GOT3 (cell line): Measurements from ENCODE around the gene SORCS2.

Experiments used
- DNase-seq: peaks from one replicate; lab custom pipeline; 2025; ENCODE audit warnings: mixed read lengths; lab: John Stamatoyannopoulos, UW

The SORCS2 gene

DNA sequence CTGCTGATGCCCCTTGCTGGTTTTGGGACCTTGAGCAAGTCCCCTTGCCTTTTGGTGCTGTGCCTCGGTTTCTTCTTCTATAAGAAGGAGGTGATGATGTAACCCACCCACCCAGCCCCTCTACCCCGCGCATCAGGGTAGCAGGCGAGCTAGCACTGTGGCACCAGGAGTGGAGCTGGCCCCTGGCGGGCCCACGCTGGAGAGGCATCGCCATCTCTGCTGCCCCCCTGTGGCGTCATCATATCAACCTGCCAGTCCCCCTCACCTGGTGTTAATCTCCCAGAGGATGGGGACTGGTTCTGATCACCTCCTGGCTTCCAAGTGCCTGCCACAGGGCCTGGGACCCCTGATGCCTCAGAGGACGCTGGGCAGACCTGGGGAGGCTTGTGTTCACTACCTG lies 6.3 kb upstream of the SORCS2 start:
- no peak for DNase-seq

DNA sequence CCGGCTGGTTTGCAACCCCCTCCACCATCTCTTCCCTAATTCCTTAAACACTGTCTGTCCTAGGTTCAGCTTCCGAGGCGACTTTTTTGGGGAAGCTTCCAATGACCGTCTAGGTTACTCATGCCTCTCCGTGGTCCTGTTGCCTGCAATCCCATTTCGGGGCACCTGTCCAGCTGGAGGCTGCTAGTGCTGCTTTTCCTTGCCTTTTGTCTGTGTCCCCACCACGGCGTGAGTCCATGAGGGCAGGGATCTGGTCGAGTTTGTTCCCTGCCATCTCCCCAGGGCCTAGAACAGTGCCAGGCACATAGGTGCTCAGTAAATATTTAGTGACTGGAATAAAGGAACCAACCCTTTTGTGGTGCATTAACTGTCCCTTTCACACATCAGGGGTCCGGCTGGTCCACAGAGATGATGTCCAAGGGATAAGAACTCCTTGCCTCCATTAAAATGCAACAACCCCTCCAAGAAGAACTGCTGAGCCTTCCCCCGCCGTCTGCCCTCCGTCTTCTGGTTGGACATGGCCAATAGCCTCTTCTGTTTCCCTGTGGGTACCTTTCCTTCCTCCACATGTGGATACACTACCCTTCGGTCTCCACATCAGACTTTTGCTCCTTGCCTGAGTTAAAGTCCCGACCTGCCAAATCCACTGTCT lies 5.7 kb upstream of the SORCS2 start:
- no peak for DNase-seq

DNA sequence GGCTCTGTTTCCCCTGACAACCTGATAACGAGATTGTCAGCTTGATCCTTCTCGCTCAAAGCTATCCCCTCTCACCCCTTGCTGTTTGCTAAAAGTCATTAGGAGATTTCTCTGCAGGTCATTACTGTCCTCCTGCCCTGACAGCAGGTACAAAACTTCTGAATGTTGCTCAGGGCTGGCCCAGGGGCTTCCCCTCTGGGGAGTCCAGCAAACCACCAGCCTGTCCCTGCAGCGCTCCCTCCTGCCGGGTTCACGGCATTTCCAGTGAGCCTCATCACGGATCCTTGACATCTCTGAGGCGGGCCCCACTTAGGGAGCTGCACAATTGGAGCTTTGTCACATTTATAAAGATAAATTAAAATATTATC lies 5.2 kb upstream of the SORCS2 start:
- no peak for DNase-seq

DNA sequence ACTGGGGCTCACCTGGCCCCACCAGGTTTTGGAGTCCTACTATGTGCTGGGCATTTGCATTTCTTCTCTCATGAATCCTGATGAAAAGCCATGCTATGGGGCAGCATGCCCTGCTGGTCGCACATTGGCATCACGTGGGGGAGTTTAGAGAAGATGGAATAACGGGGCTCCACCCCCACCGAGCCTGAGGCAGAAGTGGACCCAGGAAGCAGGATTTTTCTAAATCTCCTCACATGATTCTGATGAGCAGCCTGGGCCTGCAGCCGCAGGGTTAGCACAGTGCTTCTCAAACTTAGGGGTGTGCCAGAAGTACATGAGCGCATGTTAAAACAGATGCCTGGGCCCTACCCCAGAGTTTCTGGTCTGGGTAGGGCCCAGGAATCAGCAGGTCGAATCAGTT lies 4.6 kb upstream of the SORCS2 start:
- DNase-seq = no peak

DNA sequence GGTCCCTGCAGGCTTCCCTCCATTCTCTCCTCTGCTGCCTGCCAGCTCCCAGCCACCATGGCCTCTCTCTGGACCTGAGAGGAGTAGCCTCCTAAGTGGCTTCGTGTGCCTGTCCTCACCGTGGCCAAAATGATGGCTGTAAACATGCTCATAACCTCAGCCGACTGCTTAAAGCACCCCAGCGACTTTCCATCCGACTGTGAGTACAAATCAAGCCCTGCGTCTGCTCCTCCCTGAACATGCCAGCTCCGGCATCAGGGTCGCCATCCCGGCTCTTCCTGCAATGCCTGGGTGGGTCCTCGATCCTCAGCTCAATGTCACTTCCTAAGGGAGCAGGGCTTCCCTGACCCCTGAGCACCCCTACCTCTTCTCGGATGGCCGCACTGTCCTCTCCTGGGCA lies 3.3 kb upstream of the SORCS2 start:
- no peak for DNase-seq

DNA sequence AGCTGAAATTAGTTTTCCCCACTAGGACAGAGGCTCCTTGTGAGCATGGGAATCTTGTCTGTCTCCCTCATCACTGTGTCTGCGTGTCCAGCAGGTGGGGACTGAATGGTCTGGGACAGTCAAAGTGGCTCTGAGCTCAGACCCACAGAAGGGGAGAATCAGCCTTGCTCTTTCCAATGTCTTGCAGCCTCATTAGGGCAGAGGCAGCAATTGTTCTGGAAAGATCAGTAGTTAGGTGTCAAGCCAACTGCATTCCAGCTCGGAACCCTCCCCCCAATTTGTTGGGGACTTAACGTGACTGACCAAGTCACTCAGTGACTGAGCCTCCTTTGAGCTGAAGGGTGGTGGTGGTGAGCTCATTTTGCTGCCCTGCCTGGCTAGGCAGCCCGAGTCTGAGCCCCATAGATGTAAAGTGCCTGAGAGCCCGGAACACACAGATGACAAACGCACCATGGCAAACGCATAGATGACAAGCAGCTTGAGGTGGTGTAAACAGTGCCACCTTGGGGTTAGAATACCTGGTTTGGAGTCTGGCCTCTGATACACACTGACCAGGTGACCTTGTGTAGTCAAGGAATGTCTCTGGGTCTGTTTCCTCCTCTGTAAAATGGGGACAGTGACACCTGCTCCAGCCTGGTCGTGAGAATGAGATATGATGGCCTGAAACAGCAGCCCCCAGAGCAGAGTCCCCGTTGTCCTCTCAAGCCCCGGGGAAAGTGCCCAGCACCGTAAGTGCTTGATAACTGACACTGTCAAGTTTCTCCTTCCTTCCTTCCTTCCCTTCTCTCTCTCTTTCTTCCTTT lies 2.7 kb upstream of the SORCS2 start:
- DNase-seq = no peak

DNA sequence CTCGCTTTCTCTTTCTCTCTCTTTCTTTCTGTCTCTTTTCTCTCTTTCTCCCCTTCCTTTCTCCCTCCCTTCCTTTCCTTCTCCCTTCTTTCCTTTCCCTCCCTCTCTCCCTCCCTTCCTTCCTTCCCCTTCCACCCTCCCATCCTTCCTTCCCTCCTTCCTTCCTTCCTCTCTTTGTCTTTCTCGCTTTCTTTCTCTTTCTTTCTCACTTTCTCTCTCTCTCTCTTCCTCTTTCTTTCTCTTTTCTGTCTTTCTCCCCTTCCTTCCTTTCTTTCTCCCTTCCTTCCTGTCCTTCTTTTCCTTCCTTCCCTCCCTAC lies 2.1 kb upstream of the SORCS2 start:
- no peak for DNase-seq

DNA sequence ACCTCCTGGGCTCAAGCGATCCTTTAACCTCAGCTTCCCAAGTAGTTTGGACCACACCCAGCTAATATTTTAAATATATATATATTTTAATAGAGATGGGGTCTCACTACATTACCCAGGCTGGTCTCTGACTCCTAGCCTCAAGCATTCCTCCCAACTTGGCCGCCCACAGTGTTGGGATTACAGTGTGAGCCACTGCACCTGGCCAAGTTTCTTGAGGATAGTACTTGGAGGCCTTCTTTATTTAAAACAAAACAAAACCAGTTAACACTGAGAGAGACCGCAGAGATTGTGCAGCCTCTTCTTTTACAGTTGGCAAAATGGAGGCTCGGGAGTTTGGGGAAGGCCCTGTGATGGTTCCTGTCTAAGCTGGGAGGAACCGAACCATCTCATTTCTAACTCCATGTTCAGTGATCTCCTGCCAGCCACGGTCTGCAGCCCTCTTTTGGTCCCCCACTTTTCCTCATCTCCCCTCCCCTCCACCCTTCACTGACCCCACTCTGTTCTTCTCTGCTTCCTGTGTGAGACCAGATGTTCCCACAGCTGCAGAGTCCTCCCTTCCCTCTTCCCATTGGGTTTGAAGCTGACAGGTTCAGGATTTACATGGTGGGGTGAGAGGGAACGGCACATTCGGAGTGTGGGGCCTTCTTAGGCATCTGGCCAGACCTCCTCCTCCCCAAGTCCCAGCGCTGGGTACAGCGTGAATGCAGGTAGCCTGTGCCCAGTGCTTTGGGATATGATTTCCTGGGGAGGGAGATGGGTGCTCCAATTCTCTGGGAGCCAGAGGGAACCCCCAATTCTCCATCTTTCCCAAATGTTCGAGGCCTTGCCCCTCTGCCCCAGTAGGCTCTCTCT lies 1.4 kb upstream of the SORCS2 start:
- DNase-seq = no peak

DNA sequence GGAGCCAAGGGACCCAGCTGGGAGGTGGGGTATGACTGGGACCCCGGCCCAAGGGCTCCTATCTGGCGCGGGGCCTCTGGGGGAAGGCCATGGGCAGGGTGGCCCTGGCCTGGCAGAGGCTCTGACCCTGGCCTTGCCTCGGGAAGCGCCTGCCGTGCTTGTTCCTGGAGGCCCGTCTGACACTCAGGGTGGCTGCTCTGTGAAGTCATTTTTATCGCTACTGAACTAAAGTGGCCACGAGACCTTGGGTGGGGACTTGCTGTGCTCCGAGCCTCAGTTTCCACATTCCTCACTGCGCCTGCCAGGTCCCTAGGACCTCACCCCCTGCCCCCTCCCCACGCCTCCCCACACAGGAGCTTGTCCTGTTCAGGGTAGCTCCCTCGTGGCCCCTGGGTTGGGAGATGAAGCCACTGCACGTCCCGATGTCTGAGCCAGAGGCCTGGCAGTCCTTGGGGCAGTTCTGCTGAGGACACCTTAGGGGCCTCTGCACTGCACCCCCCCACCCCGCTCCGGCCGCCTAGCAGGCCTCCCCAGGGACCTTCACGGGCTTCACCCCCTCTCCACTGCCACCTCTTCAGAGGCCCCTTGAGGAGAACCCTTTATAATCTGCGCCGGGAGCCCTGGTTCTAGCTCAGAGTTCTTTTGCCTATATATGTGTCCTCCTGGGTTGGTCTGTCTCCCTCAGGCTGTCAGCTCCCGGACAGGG lies 639 bp upstream of the SORCS2 start:
- DNase-seq = no peak

DNA sequence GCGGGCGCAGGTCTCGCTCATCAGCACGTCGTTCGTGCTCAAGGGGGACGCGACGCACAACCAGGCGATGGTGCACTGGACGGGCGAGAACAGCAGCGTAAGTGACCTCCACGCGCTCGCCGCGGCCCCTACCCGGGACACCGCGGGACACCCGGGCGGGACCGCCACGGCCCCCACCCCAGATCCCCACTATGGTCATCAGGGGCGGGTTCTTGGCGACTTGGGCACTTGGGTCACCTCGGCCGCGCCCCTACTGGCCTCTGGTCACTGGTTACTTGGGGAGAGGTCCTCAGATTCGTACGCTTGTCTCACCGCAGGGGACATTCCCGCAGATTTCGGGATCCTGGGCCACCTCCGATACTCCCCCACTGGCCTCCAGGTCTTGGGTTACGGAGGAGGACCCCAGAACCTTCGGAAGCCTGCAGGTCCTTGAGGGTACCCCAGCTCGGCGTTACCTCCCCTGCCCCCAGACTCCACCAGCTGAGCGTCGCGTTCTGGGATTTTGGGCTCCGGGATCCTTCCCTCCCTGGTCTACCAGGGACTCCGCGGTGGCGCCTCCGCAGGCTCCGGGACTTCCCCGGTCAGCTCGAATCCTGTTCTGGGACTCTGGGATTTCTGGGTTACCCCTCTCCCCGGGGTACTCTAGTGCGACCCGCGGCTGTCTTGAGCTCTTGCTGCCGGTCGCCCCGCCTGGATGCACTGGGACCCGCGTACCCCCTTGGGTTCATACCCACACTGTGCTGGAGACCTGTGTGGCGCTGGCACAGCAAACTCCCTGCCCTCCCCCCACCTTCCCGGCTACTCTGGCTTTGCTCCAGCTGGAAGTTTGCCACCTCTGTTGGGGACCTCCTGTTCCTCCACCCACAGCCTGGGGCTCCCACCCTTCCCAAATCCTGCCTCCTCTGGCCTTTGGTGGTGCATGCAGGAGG lies 956 bp downstream of the SORCS2 start:
- DNase-seq = no peak

DNA sequence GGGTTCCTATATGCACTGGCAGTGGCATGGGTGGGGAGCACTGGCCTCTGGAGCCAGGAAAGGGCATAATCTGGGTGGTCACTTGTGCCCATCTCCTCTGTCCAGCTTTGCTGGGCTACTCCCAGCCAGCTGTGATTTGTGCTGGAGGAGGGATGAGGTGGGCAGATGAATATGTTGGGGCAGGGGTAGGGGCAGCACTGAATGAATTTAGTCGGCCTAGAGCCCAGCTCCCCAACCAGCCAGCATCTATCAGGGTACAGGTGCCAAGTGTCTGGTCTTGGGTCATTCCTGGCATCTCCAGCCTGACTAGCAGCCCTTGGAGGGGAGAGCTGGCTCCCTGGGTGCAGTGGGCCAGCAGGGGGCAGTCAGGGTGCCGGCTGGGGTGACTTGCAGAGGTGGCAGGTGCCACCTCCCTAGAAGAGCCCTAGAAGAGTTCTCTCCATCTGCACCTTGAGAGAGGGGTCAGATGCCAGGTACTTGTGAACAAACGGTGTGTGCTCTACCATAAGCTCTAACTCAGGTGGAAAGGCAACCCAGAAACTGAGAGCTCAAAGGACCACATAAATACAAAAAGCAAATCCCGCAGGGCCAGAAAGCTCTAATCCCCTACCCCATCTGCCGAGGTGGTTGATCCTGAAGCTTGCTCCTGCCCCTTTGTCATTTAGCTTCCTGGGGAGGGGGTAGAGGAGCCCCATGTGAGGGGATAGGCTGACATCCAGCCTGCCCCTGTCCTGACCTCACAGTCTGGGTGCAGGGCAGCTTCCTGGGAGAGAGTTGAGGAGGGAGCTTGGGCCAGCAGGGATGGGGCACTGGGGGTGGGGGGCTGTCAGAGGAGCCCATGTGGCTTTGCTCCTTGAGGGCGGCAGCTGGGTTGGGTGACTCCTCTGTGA lies 2.2 kb downstream of the SORCS2 start:
- DNase-seq = no peak

DNA sequence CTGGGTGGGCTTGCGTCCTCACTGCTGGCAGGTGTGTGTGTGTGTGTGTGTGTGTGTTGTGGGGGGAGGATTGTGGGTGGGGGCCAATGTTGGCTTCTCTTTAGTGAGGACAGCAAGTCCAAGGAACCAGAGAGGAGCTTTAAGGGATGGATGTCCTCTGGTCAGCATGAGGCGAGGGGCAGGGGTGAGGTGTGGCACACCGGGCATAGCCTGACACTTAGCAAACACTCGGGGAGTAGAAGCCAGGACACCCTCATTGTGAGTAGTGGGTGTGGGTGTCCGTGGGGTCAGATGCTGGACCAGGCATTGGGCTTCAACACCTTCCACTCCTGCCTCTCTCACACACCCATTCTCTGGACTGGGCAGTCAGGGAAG lies 2.8 kb downstream of the SORCS2 start:
- DNase-seq = no peak

DNA sequence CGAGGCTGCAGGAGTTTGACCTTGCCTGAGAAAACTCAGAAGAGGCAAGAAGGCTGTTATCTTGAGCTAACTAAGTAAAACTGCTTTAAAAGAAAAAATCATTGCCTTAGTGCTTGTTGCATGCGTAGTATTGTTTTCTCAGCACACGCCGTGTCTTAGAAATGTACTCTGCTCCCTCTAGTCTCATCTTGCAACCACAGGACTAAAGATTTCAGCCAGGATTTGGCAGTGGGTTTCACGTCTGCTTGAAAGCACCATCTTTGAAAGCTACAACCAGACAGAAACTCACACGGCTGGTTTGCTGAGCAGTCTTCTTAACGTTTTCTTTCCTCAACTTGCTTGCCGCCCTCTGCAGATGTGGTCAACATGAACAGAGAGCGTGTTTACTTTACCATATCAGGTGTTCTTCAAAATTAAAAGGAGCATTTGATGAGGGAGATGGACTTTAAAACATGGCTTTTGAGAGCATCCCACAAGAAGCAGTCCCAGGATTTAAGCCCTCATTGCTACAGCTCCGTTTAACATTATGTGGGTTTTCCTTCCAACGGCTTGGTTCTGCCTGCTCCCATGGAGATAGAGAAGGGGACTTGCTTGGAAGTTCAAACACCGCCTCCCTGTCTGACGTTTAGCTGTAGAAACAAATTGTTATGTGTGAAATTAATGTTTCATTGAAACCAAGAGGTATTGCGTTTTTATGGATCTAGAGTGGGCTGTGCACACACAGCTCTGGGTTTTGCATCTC lies 3.4 kb downstream of the SORCS2 start:
- DNase-seq = no peak

DNA sequence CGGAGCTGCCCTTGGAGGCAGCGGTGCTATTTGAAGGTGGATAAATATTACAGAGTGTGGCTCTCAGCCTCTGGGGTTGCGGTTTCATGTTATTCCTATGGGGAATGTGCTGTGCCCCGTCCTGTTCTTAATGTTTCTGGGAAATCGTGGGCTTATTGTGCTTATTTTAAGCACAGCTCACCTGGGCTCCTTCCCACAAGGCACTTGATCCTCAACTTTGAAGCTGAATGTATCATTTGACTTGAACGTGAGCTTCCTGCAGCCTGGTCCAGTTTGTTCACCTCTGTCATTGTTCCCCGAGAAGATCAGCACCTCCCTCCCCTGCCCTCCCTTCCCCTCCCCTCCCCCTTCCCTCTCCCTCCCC lies 3.9 kb downstream of the SORCS2 start:
- no peak for DNase-seq

DNA sequence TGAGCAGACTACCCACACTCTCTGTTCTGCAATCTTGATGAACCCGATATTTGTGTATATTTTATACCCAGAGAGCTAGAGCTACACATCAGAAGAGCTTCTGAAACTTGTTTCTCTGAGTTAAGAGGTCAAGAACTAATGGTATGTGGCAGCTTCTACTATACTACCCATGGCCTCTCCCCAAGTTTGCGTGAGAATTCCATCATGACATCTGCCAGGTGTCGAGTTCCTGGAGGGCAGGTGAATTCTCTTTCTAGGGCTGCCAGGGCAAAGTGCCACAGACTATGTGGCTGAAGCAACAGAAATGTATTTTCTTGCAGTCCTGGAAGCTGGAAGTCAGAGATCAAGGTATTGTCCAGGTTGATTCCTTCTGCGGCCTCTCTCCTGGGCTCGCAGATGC lies 4.4 kb downstream of the SORCS2 start:
- no peak for DNase-seq

DNA sequence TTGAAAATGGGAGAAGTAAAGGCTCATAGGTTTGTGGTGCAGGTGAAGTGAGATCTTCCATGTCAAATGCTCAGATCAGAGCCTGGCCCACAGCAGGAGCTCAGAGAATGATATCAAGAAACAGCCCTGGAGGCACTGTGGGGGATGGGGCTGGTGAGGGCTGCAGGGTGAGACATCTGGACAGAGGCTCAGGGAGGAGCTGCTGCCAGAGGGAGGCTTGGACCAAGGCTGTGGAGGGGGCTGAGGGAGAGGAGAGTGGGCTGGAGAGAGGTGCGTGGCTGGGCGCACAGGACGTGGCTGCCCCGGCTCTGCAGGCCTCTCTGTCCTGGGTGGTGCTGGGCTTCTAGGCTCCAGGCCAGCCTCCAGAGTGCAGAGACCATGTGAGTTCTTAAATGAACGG lies 5.6 kb downstream of the SORCS2 start:
- DNase-seq = no peak

DNA sequence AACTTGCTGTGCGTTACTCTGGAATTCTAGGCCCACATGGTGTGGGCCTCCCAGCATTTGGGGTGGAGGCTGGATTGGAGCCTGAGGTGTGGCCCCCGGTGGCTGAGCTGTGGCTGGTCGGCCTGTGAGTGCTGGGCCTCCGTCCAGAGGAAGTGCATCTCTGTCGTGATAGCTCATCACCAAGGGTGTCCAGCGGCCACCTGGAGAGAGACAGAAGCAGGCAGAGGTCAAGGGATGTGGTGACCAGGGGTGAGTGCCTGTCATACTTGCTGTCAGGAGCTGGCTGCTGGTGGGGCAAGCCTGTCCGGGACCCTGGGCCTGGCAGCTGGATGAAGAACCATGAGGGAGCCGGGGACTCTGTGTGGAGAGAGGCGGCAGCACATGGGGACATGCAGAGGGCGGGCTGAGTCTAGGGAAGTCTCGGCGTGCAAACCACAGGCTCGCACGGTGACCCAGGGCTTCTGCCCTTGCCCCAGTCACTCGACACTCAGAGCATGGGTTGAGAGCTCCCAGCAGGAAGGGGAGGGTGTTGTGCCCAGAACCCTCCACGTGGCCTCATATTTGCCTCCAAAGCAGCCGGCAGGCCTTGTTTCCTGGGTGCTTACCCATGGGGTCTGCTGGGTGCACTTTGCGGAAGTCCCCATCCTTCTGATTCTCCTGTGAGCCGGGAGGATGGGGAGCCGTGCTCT lies 6.2 kb downstream of the SORCS2 start:
- DNase-seq = no peak

DNA sequence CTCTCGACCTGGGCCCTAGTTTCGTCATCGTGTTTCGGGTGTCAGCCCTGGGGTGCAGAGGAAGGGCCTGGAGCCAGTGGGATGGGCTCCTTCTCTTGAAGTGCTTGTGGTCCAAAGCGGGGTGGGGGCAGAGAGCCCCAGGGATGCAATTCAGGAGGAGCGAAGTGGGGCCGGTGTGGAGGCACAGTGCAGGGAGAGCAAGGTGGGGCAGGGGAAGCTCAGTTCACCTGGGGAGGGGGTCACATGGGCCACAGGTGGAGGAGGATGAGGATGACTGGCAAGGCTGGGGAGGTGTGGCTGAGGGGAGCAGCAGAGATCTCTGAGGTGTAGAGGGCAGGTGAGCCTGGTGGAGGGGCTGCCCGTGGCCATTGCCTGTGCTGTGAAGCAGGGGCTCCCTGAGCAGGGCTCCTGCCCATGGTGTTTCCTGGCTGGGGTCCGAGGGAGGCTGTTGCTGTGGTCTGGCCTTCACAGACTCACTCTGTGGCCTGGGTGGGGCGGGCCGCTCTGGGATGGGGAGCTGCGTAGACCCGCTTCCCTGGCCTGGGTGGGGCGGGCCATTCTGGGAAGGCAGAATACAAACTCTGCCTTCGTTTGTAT lies 6.9 kb downstream of the SORCS2 start:
- DNase-seq = no peak
